CD4-positive, CD25-positive, alpha-beta regulatory T cell (primary cell): Measurements from ENCODE around the gene DCDC2C. TPM values are rescaled to one million over a fixed set of nuclear protein-coding genes. Genes with fewer than 3 reads are reported as not detected.

Source experiments
- ATAC-seq, 2 donors: fragments of 150-1000 bp; cut with Tn5 transposase; one replicate each; pipeline ENCODE4 v1.10.0; 2021; ENCODE audit warnings: low read depth in 2 of 2, moderate number of reproducible peaks in 2 of 2, moderate library complexity in 1 of 2
- DNase-seq, 3 donors: peaks; one replicate each; pipeline versions ENCODE4 v3.0.0 to v3.0.0-alpha.2; 2012 to 2022; ENCODE audit warnings: mixed read lengths in 1 of 3
- H3K27ac ChIP-seq: one replicate; pipeline ENCODE4 v1.7.0; 2013; ENCODE audit warnings: mild to moderate bottlenecking, low read length; ENCODE audit not compliant: insufficient read depth, poor library complexity, severe bottlenecking
- H3K27me3 ChIP-seq: one replicate; pipeline ENCODE4 v1.7.0; 2013; ENCODE audit warnings: low read length; ENCODE audit not compliant: control insufficient read depth, insufficient read depth
- H3K36me3 ChIP-seq: one replicate; pipeline ENCODE4 v1.7.0; 2013; ENCODE audit warnings: mild to moderate bottlenecking, low read length, moderate library complexity; ENCODE audit not compliant: control insufficient read depth, insufficient read depth
- H3K4me1 ChIP-seq: 2 replicates; pipeline ENCODE4 v1.7.0; 2013; ENCODE audit warnings: mild to moderate bottlenecking, low read length; ENCODE audit not compliant: insufficient read depth, control insufficient read depth, poor library complexity, severe bottlenecking
- H3K4me3 ChIP-seq: one replicate; pipeline ENCODE4 v1.7.0; 2013; ENCODE audit warnings: low read depth, mild to moderate bottlenecking, low read length, moderate library complexity
- H3K9me3 ChIP-seq, 2 experiments: 1 replicate in 1 of 2; 2 replicates in 1 of 2; pipeline ENCODE4 v1.7.0; 2013; ENCODE audit warnings: low read length in 2 of 2, mild to moderate bottlenecking in 1 of 2, moderate library complexity in 1 of 2; ENCODE audit not compliant: control insufficient read depth in 2 of 2
- H3K27ac Mint-ChIP-seq, 3 donors: one replicate each; pipeline ENCODE4 v1.8.0; 2020 to 2022; ENCODE audit warnings: mild to moderate bottlenecking in 3 of 3, mixed read lengths in 3 of 3, moderate library complexity in 2 of 3
- H3K27me3 Mint-ChIP-seq: one replicate; pipeline ENCODE4 v1.8.0; 2022; ENCODE audit warnings: mild to moderate bottlenecking, mixed read lengths
- H3K36me3 Mint-ChIP-seq: one replicate; pipeline ENCODE4 v1.8.0; 2020; ENCODE audit warnings: mixed read lengths
- H3K4me1 Mint-ChIP-seq, 4 donors: one replicate each; pipeline ENCODE4 v1.8.0; 2020 to 2022; ENCODE audit warnings: mixed read lengths in 4 of 4, mild to moderate bottlenecking in 1 of 4
- H3K4me3 Mint-ChIP-seq, 4 donors: one replicate each; pipeline ENCODE4 v1.8.0; 2020 to 2022; ENCODE audit warnings: mild to moderate bottlenecking in 4 of 4, mixed read lengths in 4 of 4, moderate library complexity in 3 of 4
- H3K9me3 Mint-ChIP-seq, 7 donors: one replicate each; pipeline ENCODE4 v1.8.0; 2020 to 2022; ENCODE audit warnings: mixed read lengths in 7 of 7, mild to moderate bottlenecking in 3 of 7, moderate library complexity in 2 of 7
- polyA plus RNA-seq, 4 donors: library from polyadenylated mRNA; unstranded; fragments of 300-500 nt; fragmentation: Illumina TruSeq; gene quantifications; one replicate each; pipeline ENCODE4 v1.2.3, GENCODE V29; 2021
- total RNA-seq: library from RNA; stranded (reverse); gene quantifications from one replicate; pipeline ENCODE4 v1.2.3, GENCODE V29; 2022

DCDC2C gene
- total and polyA plus RNA-seq, 5 donors from 2014 or later, result not detected

DNA sequence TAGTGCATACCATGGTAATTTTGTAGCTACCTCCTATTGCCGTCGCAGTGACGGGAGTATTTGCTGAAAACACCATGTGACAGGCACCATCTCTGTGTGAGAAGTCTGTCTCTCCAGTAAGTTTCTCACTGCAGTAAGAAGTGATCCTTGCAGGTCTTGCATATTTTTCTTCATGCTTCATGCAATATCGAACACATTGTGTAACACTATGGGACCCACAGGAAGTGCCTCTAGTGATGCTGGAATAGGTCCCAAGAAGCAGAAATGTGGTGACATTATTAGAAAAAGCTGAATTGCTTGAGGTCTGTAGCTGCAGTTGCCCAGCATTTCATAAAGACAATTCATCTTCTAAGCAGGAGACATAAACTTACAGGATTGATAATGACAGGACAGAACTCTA is 167.6 kb downstream of the DCDC2C start:
- H3K4me3 ChIP-seq, result no peak overlapping the region
- H3K9me3 Mint-ChIP-seq, result no peaks in the 10 kb centered on the region
- ATAC-seq, result no peak

DNA sequence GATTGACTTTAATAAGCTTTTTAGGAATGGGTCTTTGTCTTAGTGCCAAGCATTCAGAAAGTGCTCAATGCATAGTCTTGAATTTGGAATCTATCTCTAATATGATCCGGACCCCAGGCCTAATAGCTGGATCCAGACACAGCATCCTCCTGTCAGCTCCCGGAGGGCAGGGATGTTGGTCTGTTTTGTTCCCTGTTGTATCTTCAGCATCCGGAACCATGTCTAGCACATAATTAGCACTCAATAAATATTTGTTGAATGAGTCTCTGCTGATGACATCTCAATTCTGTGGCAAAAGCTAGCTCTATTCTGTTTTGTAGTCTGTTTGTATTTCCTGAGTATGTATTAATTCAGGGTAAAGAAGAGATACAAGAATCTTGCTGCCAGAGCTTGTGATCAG is 169.1 kb downstream of the DCDC2C start:
- no peaks in the 10 kb centered on the region for H3K4me1 Mint-ChIP-seq
- no peak overlapping the region for H3K27ac ChIP-seq
- H3K27me3 Mint-ChIP-seq, result peaks cover 5% of the 10 kb centered on the region
- no peaks in the 10 kb centered on the region for H3K36me3 ChIP-seq
- no peak overlapping the region for H3K4me3 ChIP-seq
- H3K27ac Mint-ChIP-seq, result no peak overlapping the region
- no peaks in the 10 kb centered on the region for H3K4me1 ChIP-seq
- no peaks in the 10 kb centered on the region for H3K27me3 ChIP-seq
- ATAC-seq (no peak), DNase-seq (no peak)
- H3K36me3 Mint-ChIP-seq, result no peaks in the 10 kb centered on the region
- H3K9me3 Mint-ChIP-seq, result no peaks in the 10 kb centered on the region
- no peak overlapping the region for H3K4me3 Mint-ChIP-seq
- H3K9me3 ChIP-seq, result no peaks in the 10 kb centered on the region

More for the DNA sequence above, 167.6 kb downstream of the DCDC2C start:
- Mint-ChIP-seq H3K36me3 (no peaks in the 10 kb centered on the region), H3K4me3 (no peak overlapping the region), H3K27me3 (no peaks in the 10 kb centered on the region), H3K27ac (no peak overlapping the region), H3K4me1 (no peaks in the 10 kb centered on the region)
- H3K9me3 ChIP-seq, result no peaks in the 10 kb centered on the region
- DNase-seq, result no peak
- no peaks in the 10 kb centered on the region for H3K27me3 ChIP-seq
- H3K4me1 ChIP-seq, result no peaks in the 10 kb centered on the region
- H3K27ac ChIP-seq, result no peak overlapping the region
- no peaks in the 10 kb centered on the region for H3K36me3 ChIP-seq

DNA sequence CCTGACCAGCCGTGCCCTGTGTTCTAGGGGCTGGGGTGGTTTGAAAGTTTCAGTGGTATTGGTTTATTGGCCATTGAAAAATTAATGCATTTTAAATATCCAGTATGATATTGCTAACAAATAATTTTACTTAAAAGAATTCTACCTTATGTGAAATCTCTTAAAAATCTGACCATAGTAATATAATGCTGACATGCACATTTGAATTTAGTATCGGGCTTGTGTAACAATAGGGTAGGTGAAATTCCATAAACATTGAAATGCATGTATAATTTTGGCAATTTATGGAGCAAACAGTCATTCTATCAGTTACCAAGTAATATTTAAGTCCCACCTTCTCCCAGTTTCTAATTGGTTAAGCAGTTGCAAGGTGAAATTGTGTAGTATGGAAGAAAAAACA is 170.5 kb downstream of the DCDC2C start:
- Mint-ChIP-seq H3K9me3 (no peaks in the 10 kb centered on the region), H3K27me3 (peaks cover 5% of the 10 kb centered on the region), H3K36me3 (no peaks in the 10 kb centered on the region), H3K4me1 (no peaks in the 10 kb centered on the region), H3K27ac (no peak overlapping the region), H3K4me3 (no peak overlapping the region)
- H3K4me3 ChIP-seq, result no peak overlapping the region
- H3K9me3 ChIP-seq, result no peaks in the 10 kb centered on the region
- no peak for DNase-seq
- ATAC-seq, result no peak
- no peaks in the 10 kb centered on the region for H3K36me3 ChIP-seq
- no peaks in the 10 kb centered on the region for H3K4me1 ChIP-seq
- H3K27ac ChIP-seq, result no peak overlapping the region
- no peaks in the 10 kb centered on the region for H3K27me3 ChIP-seq

GRCh38 chr2:3876221-3876620 is 172.8 kb downstream of the DCDC2C start:
- H3K27me3 Mint-ChIP-seq, result peaks cover 5% of the 10 kb centered on the region
- H3K9me3 Mint-ChIP-seq, result no peaks in the 10 kb centered on the region
- no peaks in the 10 kb centered on the region for H3K36me3 Mint-ChIP-seq
- no peaks in the 10 kb centered on the region for H3K36me3 ChIP-seq
- no peaks in the 10 kb centered on the region for H3K4me1 ChIP-seq
- no peak overlapping the region for H3K4me3 Mint-ChIP-seq
- H3K27ac ChIP-seq, result no peak overlapping the region
- no peak overlapping the region for H3K4me3 ChIP-seq
- no peaks in the 10 kb centered on the region for H3K9me3 ChIP-seq
- H3K4me1 Mint-ChIP-seq, result no peaks in the 10 kb centered on the region
- no peak overlapping the region for H3K27ac Mint-ChIP-seq
- no peak for ATAC-seq
- no peak for DNase-seq
- no peaks in the 10 kb centered on the region for H3K27me3 ChIP-seq

- Histone ChIP-seq H3K4me1 (no peaks in the 10 kb centered on the region), H3K4me3 (no peak overlapping the region), H3K27ac (no peak overlapping the region), H3K36me3 (no peaks in the 10 kb centered on the region), H3K27me3 (no peaks in the 10 kb centered on the region), H3K9me3 (no peaks in the 10 kb centered on the region)
- DNase-seq (no peak), ATAC-seq (no peak)
- no peaks in the 10 kb centered on the region for H3K36me3 Mint-ChIP-seq
- H3K27ac Mint-ChIP-seq, result no peak overlapping the region
- no peak overlapping the region for H3K4me3 Mint-ChIP-seq
- peaks cover 5% of the 10 kb centered on the region for H3K27me3 Mint-ChIP-seq
- H3K4me1 Mint-ChIP-seq, result no peaks in the 10 kb centered on the region
- no peaks in the 10 kb centered on the region for H3K9me3 Mint-ChIP-seq
These were observed 173.3 kb downstream of the DCDC2C start for GRCh38 chr2:3876685-3877084.

DNA sequence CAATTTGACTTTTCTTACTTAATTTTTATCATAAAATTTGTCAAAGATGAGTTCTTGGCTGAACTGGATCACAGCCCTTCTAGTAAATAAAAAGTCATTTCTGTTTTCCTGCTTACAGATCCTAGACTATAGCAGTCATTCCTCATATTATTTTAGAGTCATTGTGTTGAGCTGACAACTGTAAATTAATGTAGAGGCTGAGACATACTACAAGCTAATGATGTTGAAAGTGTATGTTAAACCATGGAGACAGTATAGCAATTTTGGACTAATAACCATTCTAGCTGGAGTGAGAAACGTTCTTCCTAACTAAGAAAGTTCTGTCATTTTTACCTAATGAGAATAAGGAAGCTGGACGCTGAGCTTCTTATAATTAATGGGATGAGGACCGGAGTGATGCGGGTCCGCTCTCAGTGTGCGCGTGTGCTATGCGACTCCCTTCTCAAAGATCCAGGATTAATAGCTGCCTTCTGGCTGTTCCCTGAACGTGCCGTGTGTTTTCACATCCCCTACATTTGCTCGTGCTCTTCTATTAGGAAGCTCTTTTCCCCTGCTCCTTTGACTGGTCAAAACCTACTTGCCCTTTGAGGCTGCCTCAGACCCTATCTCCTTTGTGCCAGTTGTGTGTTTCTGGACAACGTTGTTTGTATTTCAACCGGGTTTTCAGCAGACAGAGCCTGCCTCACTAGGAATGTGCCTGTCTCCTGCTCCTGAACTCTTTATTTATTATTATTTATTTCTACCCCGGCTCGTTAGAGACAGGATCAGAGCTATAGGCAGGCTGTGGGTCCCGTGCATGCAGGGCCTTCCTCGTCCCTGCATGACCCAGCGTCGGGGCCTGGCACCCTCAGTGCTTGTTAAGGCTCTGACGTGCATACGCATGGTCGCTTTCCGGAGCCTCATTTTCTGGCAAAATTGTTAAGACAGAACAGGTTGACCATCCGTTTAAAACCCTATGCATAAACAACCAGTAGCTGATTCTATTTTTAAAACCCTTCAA is 182.6 kb downstream of the DCDC2C start:
- Histone ChIP-seq H3K36me3 (no peaks in the 10 kb centered on the region), H3K4me1 (no peaks in the 10 kb centered on the region), H3K4me3 (no peak overlapping the region), H3K9me3 (no peaks in the 10 kb centered on the region), H3K27ac (no peak overlapping the region), H3K27me3 (no peaks in the 10 kb centered on the region)
- ATAC-seq (no peak), DNase-seq (no peak)
- Mint-ChIP-seq H3K9me3 (peaks cover 0 to 5% (median 2%) of the 10 kb centered on the region in 7 donors), H3K4me1 (no peaks in the 10 kb centered on the region), H3K27ac (no peak overlapping the region), H3K4me3 (no peak overlapping the region), H3K27me3 (no peaks in the 10 kb centered on the region), H3K36me3 (no peaks in the 10 kb centered on the region)

DNA sequence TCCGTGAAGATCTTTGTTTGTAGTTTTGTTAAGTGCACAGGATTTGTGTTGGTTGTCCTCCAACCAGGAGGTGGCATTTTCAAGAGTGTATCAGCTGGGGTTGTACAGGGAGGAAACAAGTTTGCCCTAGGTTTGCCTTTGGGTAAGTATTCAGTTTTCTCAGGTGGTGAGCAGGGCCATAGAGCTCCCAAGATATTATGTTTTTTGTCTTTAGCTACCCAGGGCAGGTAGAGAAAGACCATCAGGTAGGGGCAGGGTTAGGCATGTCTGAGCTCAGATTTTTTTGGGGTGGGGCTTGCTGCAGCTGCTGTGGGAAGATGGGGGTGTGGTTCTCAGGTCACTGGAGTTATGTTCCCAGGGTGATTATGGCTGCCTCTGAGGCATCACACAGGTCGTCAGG is 191.6 kb downstream of the DCDC2C start:
- Histone ChIP-seq H3K36me3 (no peaks in the 10 kb centered on the region), H3K4me3 (no peak overlapping the region), H3K27me3 (no peaks in the 10 kb centered on the region), H3K9me3 (no peaks in the 10 kb centered on the region), H3K27ac (no peak overlapping the region), H3K4me1 (no peaks in the 10 kb centered on the region)
- DNase-seq (no peak), ATAC-seq (no peak)
- H3K4me1 Mint-ChIP-seq, result no peaks in the 10 kb centered on the region
- no peaks in the 10 kb centered on the region for H3K27me3 Mint-ChIP-seq
- H3K4me3 Mint-ChIP-seq, result no peak overlapping the region
- H3K36me3 Mint-ChIP-seq, result no peaks in the 10 kb centered on the region
- peaks cover 2 to 13% (median 5%) of the 10 kb centered on the region in 7 donors for H3K9me3 Mint-ChIP-seq
- no peak overlapping the region for H3K27ac Mint-ChIP-seq
